Heart left ventricle (tissue), 16 donors: Measurements from ENCODE around the gene KNCN. TPM values are rescaled to one million over a fixed set of nuclear protein-coding genes. Genes with fewer than 3 reads are reported as not detected.

ENCODE experiments used
- ATAC-seq, 4 donors: fragments of 200-7000 bp; cut with Tn5 transposase; one replicate each; pipeline ENCODE4 v1.9.1; 2020 to 2022; ENCODE audit warnings: moderate library complexity in 4 of 4, mild to moderate bottlenecking in 3 of 4, moderate number of reproducible peaks in 1 of 4
- DNase-seq, 5 donors: peaks; one replicate each; pipeline ENCODE4 v3.0.0-alpha.2; 2020
- H3K27ac ChIP-seq, 12 donors: fragments of 200-600 bp; sonication (generic) in 4 of 12; one replicate each; pipeline versions ENCODE4 v1.5.0 to v1.8.0; 2016 to 2022; ENCODE audit warnings: mild to moderate bottlenecking in 2 of 12
- H3K27me3 ChIP-seq, 9 donors: fragments of 200-600 bp; sonication (generic) in 2 of 9; one replicate each; pipeline versions ENCODE4 v1.5.1 to v1.8.0; 2016 to 2022; ENCODE audit warnings: mild to moderate bottlenecking in 3 of 9
- H3K36me3 ChIP-seq, 9 donors: fragments of 200-600 bp; sonication (generic) in 2 of 9; one replicate each; pipeline versions ENCODE4 v1.5.0 to v1.8.0; 2018 to 2022; ENCODE audit warnings: mild to moderate bottlenecking in 2 of 9
- H3K4me1 ChIP-seq, 12 donors: fragments of 200-600 bp; sonication (generic) in 4 of 12; one replicate each; pipeline versions ENCODE4 v1.5.0 to v1.8.0; 2016 to 2022; ENCODE audit warnings: mild to moderate bottlenecking in 3 of 12
- H3K4me3 ChIP-seq, 12 donors: fragments of 200-600 bp; sonication (generic) in 4 of 12; one replicate each; pipeline versions ENCODE4 v1.5.0 to v1.8.0; 2017 to 2022; ENCODE audit warnings: mild to moderate bottlenecking in 9 of 12, moderate library complexity in 4 of 12
- H3K9me3 ChIP-seq, 12 donors: fragments of 200-600 bp; sonication (generic) in 4 of 12; one replicate each; pipeline versions ENCODE4 v1.5.0 to v1.8.0; 2016 to 2022; ENCODE audit warnings: mild to moderate bottlenecking in 1 of 12
- CTCF ChIP-seq, 12 donors: fragments of 200-600 bp; sonication (generic) in 4 of 12; IDR thresholded peaks; one replicate each; pipeline versions ENCODE4 v1.5.0 to v1.8.0; 2018 to 2022; ENCODE audit warnings: antibody characterized with exemption in 12 of 12, mild to moderate bottlenecking in 5 of 12
- POLR2A ChIP-seq, 2 donors: fragments of 450-650 bp; IDR thresholded peaks; one replicate each; pipeline ENCODE4 v1.6.1; 2017; ENCODE audit warnings: antibody characterized with exemption in 2 of 2, mild to moderate bottlenecking in 2 of 2, moderate library complexity in 2 of 2
- WGBS, 4 donors: extraction: QIAGEN DNeasy Blood & Tissue Kit in 2 of 4; methylation state at CpG; one replicate each; pipeline versions ENCODE4 v1.1.5 to v1.1.7; 2013 to 2018; 5-methylcytosine and 5-hydroxymethylcytosine counted together
- intact Hi-C, 10 donors: fragments of 100-400 bp; cut with DNase I; formaldehyde crosslinking; loops; one replicate each; pipeline versions ENCODE4 v1.11.1 to v1.14.2; 2022
- long read RNA-seq, 3 donors: library from polyadenylated mRNA; unstranded; transcript quantifications; one replicate each; pipeline ENCODE4 v2.0.0, GENCODE V29; 2020 to 2021
- polyA plus RNA-seq, 2 donors: library from polyadenylated mRNA; stranded (reverse); fragments of 200-250 nt; gene quantifications; one replicate each; pipeline ENCODE4 v1.2.3, GENCODE V29; 2013
- total RNA-seq, 9 donors: library from RNA; depleted of rRNA in 2 of 9; stranded (reverse); fragments of >200 nt in 2 of 9; fragmentation: NEBNext Ultra II Directional in 3 of 9; extraction: Animal tissue kit (Norgen Biotek cat#: 25700) in 3 of 9; gene quantifications; one replicate each; pipeline versions ENCODE4 v1.1.0 to v1.2.4, GENCODE V29; 2016 to 2023
- donor health status: ischemic (EF 13 %, LVEDD 7.1; RV severe dilation, severe dysfunction).
- donor health status: healthy with polysubstance abuse.
- donor health status: DM: no; HTN: yes; CAD: no.
- donor health status: DM: no; HTN: no; CAD: no.
- donor health status: ischemic (EF 25% LVEDD 6.9; RV normal size, moderate dysfunction).
- donor health status: ischemic (EF 25% LVEDD 5.7; RV mildly dilated, moderate dysfunction).
- donor health status: healthy.
- donor health status: DM: yes; HTN: yes; CAD: no.
- donor health status: ischemic (EF 35%, LVEDD 5.7; RV mildly dilated, moderate dysfunction).
- donor health status: nonischemic (EF 11% LVEDD 7.7; RV severe dilation, severe dysfunction).
- donor health status: DM: yes; HTN: yes; CAD: no.
- donor health status: PGD.
- donor health status: ischemic (EF 29% LVEDD 5.4; RV normal size, mild dysfunction).
- donor health status: nonischemic (EF 23%, LVEDD 6.1; RV moderate dilation, normal function).

Gene KNCN
- total RNA-seq (not detected), polyA plus RNA-seq (not detected)
- long read RNA-seq, donor 1: 0 reads
- long read RNA-seq, donor 2: 0 reads
- long read RNA-seq, donor 3: 0 reads

DNA sequence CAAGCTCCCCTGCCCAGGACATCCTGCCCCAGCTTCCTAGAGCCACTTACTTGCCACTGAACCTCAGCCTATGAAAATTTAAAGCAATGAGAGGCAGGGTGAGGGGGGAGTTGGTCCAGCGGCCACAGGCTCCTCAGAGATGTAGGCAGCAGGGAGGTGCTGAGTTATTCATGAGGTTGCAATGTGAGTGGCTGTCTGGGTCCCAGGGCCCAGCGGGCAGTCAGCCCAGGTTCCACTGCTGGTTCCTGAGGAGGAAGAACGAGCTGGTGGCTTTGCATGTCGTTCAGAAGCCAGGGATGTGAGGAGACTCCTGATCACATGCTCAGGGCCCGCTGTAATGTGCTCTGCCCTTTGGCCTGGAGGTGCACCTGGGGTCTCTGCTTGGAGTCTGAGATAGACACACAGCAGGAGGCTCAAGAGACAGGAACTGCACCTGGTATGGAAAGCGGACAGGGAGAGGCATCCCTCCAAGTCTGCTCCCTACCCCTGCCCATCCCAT, at the start of gene KNCN:
Gene KNCN, minus strand, starts transcription at position 51 of the 499 bp plus-strand sequence. CDS start 432 bp downstream, outside the sequence.
- ATAC-seq (no peak), DNase-seq (no peak)
- Histone ChIP-seq H3K4me3 (no peak within 1 kb of the TSS), H3K27me3 (peaks cover 0 to 33% (median 4%) of the 10 kb centered on the region in 9 donors), H3K9me3 (no peaks in the 10 kb centered on the region), H3K4me1 (no peaks in the 10 kb centered on the region), H3K36me3 (no peaks in the 10 kb centered on the region), H3K27ac (no peak within 1 kb of the TSS)
- WGBS, 4 donors: 72 to 80% (median 73%) methylated on average over 6 of the region's 6 CpGs
- no peak for TF ChIP-seq CTCF (IDR thresholded peaks at IDR 0.05)
- TF ChIP-seq POLR2A (IDR thresholded peaks at IDR 0.05): no peak
- intact Hi-C loops: loop anchor here in 1 of 10 donors (5.0 kb wide), 1 partner anchor 51 kb away; the partner anchor contains the start of gene MKNK1

- no peak for ATAC-seq
- H3K4me1 ChIP-seq: peaks cover 0 to 91% (median 45%) of the 10 kb centered on the region in 12 donors
- no peaks in the 10 kb centered on the region for H3K27me3 ChIP-seq
- H3K4me3 ChIP-seq: no peak overlapping the region
- peaks cover 0 to 10% (median 0%) of the 10 kb centered on the region in 9 donors for H3K36me3 ChIP-seq
- H3K27ac ChIP-seq: peak overlapping the region in 3 of 12 donors; percentile 8 to 58 (median 11)
- WGBS, 4 donors: 78 to 85% (median 83%) methylated on average over 9 of the region's 9 CpGs
- no peak for DNase-seq
- intact Hi-C loops: no loop called here
- TF ChIP-seq POLR2A (IDR thresholded peaks at IDR 0.05) (no peak), CTCF (IDR thresholded peaks at IDR 0.05) (no peak)
- no peaks in the 10 kb centered on the region for H3K9me3 ChIP-seq
Measured at GRCh38 chr1:46599059-46599970, 47.9 kb upstream of the KNCN start.

DNA sequence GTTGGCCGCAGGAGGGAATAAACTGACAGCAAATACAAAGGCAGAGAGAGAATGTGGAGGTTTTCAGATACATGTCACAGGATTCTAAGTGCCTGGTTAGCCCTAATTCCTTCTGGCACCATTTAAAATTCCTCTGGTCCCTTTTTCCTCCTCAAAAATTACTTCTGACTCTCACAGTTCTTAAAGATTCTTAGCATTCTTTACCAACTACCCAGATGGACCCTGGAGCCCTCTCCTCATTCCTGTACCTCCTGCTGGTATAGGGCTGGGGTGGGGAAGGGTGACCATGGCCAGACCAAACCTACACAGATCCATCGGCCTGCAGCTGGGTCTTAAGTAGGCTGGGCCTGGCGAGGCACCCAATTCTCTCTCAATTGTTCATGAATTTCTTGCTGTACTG, 45.4 kb upstream of the KNCN start:
- 90 to 96% (median 93%) methylated on average over 3 of the region's 3 CpGs for WGBS, 4 donors
- no peak for ATAC-seq
- intact Hi-C loops: no loop called here

More for the DNA sequence above, 45.4 kb upstream of the KNCN start:
- TF ChIP-seq CTCF (IDR thresholded peaks at IDR 0.05) (no peak), POLR2A (IDR thresholded peaks at IDR 0.05) (no peak)
- Histone ChIP-seq H3K4me3 (no peak overlapping the region), H3K27me3 (no peaks in the 10 kb centered on the region), H3K36me3 (peaks cover 0 to 34% (median 23%) of the 10 kb centered on the region in 9 donors), H3K9me3 (no peaks in the 10 kb centered on the region), H3K27ac (peak overlapping the region in 1 of 12 donors; percentile 88), H3K4me1 (peaks cover 0 to 85% (median 28%) of the 10 kb centered on the region in 12 donors)
- DNase-seq: no peak
